ENCODE data around the gene CAMK1D.

DNA sequence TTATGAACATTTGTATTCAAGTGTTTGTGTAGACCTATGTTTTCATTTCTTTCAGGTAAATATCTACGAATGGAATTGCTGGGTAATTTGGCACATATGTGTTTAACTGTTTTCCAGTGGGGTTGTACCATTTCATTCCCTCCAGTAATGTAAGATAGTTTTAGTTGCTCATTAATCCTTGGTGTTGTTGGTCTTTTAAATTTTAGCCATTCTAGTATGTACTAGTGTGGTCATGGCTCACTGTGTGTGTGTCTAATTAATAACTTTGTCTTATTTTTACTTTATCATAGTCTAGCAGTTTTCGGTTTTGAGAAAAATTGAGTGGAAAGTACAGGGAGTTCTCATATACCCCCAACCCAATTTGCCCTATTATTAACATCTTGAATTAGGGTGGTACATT lies 278.8 kb downstream of the CAMK1D start:
- TF ChIP-seq, protein P1, sequence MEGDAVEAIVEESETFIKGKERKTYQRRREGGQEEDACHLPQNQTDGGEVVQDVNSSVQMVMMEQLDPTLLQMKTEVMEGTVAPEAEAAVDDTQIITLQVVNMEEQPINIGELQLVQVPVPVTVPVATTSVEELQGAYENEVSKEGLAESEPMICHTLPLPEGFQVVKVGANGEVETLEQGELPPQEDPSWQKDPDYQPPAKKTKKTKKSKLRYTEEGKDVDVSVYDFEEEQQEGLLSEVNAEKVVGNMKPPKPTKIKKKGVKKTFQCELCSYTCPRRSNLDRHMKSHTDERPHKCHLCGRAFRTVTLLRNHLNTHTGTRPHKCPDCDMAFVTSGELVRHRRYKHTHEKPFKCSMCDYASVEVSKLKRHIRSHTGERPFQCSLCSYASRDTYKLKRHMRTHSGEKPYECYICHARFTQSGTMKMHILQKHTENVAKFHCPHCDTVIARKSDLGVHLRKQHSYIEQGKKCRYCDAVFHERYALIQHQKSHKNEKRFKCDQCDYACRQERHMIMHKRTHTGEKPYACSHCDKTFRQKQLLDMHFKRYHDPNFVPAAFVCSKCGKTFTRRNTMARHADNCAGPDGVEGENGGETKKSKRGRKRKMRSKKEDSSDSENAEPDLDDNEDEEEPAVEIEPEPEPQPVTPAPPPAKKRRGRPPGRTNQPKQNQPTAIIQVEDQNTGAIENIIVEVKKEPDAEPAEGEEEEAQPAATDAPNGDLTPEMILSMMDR (IDR thresholded peaks at IDR 0.05; ENCODE audit: low read length), result no peak
- no peak for TF ChIP-seq EZH2phosphoT487 (IDR thresholded peaks at IDR 0.05; ENCODE audit: low read length)
- TF ChIP-seq EZH2 (optimal IDR thresholded peaks at IDR 0.05; ENCODE audit: low read depth, low read length), result no peak
